CD4-positive, alpha-beta T cell treated with Interferon alpha-2 for 1 hour (primary cell): ENCODE results near the gene TSPOAP1.

Source experiments
- DNase-seq, 2 donors: peaks; one replicate each; pipeline ENCODE4 v3.0.0-alpha.2; 2020 to 2022

The TSPOAP1 gene

GRCh38 chr17:58316260-58316960 is 12.2 kb downstream of the TSPOAP1 start:
- DNase-seq, result no peak

- no peak for DNase-seq
Observed at GRCh38 chr17:58315750-58316149, 12.8 kb downstream of the TSPOAP1 start.

- no peak for DNase-seq
Observed at GRCh38 chr17:58315281-58315711, 13.3 kb downstream of the TSPOAP1 start.

GRCh38 chr17:58314706-58315015 is 13.9 kb downstream of the TSPOAP1 start:
- no peak for DNase-seq

GRCh38 chr17:58313815-58314705 is 14.5 kb downstream of the TSPOAP1 start:
- DNase-seq, result no peak

- DNase-seq, result no peak
Observed at GRCh38 chr17:58312829-58313228, 15.8 kb downstream of the TSPOAP1 start.

GRCh38 chr17:58312021-58312630 is 16.5 kb downstream of the TSPOAP1 start:
- DNase-seq, result no peak

- DNase-seq, result no peak
Observed at GRCh38 chr17:58311429-58311894, 17.1 kb downstream of the TSPOAP1 start.

GRCh38 chr17:58310511-58311428 is 17.8 kb downstream of the TSPOAP1 start:
- DNase-seq, result no peak

- DNase-seq, result no peak
Observed at GRCh38 chr17:58309918-58310259, 18.7 kb downstream of the TSPOAP1 start.

- DNase-seq, result no peak
Observed at GRCh38 chr17:58308985-58309917, 19.3 kb downstream of the TSPOAP1 start.

GRCh38 chr17:58308173-58308984 is 20.2 kb downstream of the TSPOAP1 start:
- DNase-seq, result no peak

- DNase-seq, result no peak
Observed at GRCh38 chr17:58307468-58308172, 21.0 kb downstream of the TSPOAP1 start.

- DNase-seq, result no peak
Observed at GRCh38 chr17:58306131-58306951, 22.3 kb downstream of the TSPOAP1 start.

- DNase-seq, result no peak
Observed at GRCh38 chr17:58305626-58306025, 23.0 kb downstream of the TSPOAP1 start.

- no peak for DNase-seq
Observed at GRCh38 chr17:58304750-58305486, 23.7 kb downstream of the TSPOAP1 start.

- DNase-seq, result peak; percentile 60 to 67
Observed at GRCh38 chr17:58303971-58304749, 24.4 kb downstream of the TSPOAP1 start.
